ENCODE results near the gene STX10.

DNA sequence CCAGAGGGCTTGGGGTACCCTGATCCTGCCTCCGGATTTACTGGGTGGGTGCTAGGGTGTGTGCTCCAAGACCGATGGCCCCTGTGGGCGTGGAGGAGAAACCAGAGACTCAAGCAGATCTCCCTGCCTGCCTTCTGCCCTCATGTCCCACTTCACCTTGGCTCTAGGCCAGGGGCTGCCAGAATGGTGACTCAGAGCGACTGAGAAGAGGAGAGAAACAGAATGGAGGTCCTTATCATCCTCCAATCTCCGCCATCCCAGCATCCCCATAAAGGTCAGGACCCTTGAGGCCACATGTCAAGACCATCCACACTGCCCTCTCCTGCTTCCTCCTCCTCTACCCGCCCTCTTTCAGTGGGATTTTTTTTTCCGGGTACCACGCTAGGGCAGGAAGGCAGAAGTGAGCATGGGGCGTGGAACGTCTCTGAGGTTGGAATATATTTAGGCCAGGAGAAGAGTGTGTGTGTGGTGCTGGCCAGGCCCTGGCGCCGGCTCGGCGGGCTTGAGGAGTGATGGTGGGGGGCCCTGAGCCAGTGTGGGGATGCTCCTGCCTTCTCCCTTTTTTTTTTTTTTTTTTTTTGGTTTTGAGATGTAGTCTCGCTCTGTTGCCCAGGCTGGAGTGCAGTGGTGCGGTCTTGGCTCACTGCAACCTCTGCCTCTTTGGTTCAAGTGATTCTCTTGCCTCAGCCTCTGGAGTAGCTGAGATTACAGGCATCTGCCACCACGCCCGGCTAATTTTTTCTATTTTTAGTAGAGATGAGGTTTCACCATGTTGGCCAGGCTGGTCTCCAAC lies 22.4 kb upstream of the STX10 start:
- TF ChIP-seq, protein P1, sequence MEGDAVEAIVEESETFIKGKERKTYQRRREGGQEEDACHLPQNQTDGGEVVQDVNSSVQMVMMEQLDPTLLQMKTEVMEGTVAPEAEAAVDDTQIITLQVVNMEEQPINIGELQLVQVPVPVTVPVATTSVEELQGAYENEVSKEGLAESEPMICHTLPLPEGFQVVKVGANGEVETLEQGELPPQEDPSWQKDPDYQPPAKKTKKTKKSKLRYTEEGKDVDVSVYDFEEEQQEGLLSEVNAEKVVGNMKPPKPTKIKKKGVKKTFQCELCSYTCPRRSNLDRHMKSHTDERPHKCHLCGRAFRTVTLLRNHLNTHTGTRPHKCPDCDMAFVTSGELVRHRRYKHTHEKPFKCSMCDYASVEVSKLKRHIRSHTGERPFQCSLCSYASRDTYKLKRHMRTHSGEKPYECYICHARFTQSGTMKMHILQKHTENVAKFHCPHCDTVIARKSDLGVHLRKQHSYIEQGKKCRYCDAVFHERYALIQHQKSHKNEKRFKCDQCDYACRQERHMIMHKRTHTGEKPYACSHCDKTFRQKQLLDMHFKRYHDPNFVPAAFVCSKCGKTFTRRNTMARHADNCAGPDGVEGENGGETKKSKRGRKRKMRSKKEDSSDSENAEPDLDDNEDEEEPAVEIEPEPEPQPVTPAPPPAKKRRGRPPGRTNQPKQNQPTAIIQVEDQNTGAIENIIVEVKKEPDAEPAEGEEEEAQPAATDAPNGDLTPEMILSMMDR (IDR thresholded peaks at IDR 0.05; ENCODE audit: poor library complexity): no peak
- no peak for TF ChIP-seq EZH2 (IDR thresholded peaks at IDR 0.05; ENCODE audit: borderline replicate concordance)
- no peak for TF ChIP-seq EZH2phosphoT487 (IDR thresholded peaks at IDR 0.05; ENCODE audit: low read depth, severe bottlenecking, unreplicated experiment)

All from hepatocyte (in vitro differentiated cells).